HCT116 (cell line): ENCODE results near the gene MMP17. TPM values are rescaled to one million over a fixed set of nuclear protein-coding genes. Genes with fewer than 3 reads are reported as not detected.

Experiments used
- ATAC-seq: fragments of 200-7000 bp; cut with Tn5 transposase; 2 replicates; pipeline ENCODE4 v1.9.1; 2020; ENCODE audit warnings: mild to moderate bottlenecking, moderate library complexity
- BruUV-seq: library from RNA; stranded (reverse); fragments of 400-500 nt; replicated peaks from 2 replicates; lab custom pipeline; 2021; lab: Mats Ljungman, UMichigan
- CTCF ChIA-PET: fragments of 300-600 bp; sonication (Branson Sonifier 250); formaldehyde crosslinking; loops from one replicate; lab custom pipeline; 2021; ENCODE audit warnings: antibody characterized with exemption; lab: Charles Lee
- POLR2A ChIA-PET: fragments of 300-600, 350-600 bp; sonication (Branson Sonifier 250); formaldehyde crosslinking; loops from one replicate; lab custom pipeline; 2021; ENCODE audit warnings: antibody characterized with exemption; lab: Charles Lee
- RAD21 ChIA-PET, 2 experiments: fragments of 300-600 bp; sonication (Branson Sonifier 250); formaldehyde crosslinking; loops; one replicate each; lab custom pipeline; 2023; ENCODE audit warnings: low total read pairs in 2 of 2; ENCODE audit not compliant: uncharacterized antibody in 2 of 2, unreplicated experiment in 2 of 2, low non-redundant PET in 1 of 2; lab: Charles Lee
- DNase-seq: peaks from one replicate; pipeline ENCODE4 v3.0.0-alpha.2; 2010; ENCODE audit warnings: low read depth, low spot score
- H2AFZ ChIP-seq: fragments of 200-600 bp; shearing (Covaris generic), sonication (generic); 2 replicates; pipeline ENCODE4 v1.6.1; 2017; ENCODE audit warnings: low read depth, mixed run types, mixed read lengths, antibody characterized with exemption, low read length; ENCODE audit not compliant: poor library complexity, severe bottlenecking
- H3K27ac ChIP-seq: 2 replicates; pipeline ENCODE4 v1.5.1; 2012; ENCODE audit warnings: low read depth, low read length
- H3K27me3 ChIP-seq: fragments of 200-600 bp; sonication (generic); 2 replicates; pipeline ENCODE4 v1.6.1; 2016; ENCODE audit warnings: mixed run types, low read length, mixed read lengths; ENCODE audit not compliant: insufficient read depth
- H3K36me3 ChIP-seq, 2 experiments: fragments of 200-500 bp in 1 of 2; fragments of 200-600 bp in 1 of 2; sonication (Bioruptor generic) in 1 of 2; sonication (generic) in 1 of 2; 2 replicates each; pipeline versions ENCODE4 v1.5.1 to v1.6.1; 2014 to 2016; ENCODE audit warnings: low read length in 2 of 2, inconsistent platforms in 1 of 2, mixed read lengths in 1 of 2, mixed run types in 1 of 2; ENCODE audit not compliant: insufficient read depth in 2 of 2, control insufficient read depth in 1 of 2
- H3K4me1 ChIP-seq, 2 experiments: fragments of 200-600 bp in 1 of 2; sonication (generic) in 1 of 2; 2 replicates each; pipeline versions ENCODE4 v1.5.1 to v1.6.1; 2012 to 2017; ENCODE audit warnings: low read length in 2 of 2, inconsistent platforms in 1 of 2, mild to moderate bottlenecking in 1 of 2, mixed read lengths in 1 of 2, mixed run types in 1 of 2, moderate library complexity in 1 of 2; ENCODE audit not compliant: insufficient read depth in 2 of 2, control insufficient read depth in 1 of 2
- H3K4me2 ChIP-seq: fragments of 200-600 bp; sonication (generic); 2 replicates; pipeline ENCODE4 v1.6.1; 2017; ENCODE audit warnings: mixed run types, low read length, mixed read lengths
- H3K4me3 ChIP-seq, 2 experiments: fragments of 200-600 bp in 1 of 2; sonication (generic) in 1 of 2; replicated peaks in 1 of 2; 2 replicates each; pipeline ENCODE4 v1.5.1; 2011 to 2016; ENCODE audit warnings: low read length in 2 of 2, control low read depth in 1 of 2, low read depth in 1 of 2, mild to moderate bottlenecking in 1 of 2, mixed read lengths in 1 of 2, mixed run types in 1 of 2
- H3K79me2 ChIP-seq: fragments of 200-600 bp; sonication (generic); 2 replicates; pipeline ENCODE4 v1.6.1; 2017; ENCODE audit warnings: mild to moderate bottlenecking, mixed run types, low read length, moderate library complexity, mixed read lengths; ENCODE audit not compliant: insufficient read depth
- H3K9ac ChIP-seq: fragments of 200-600 bp; sonication (generic); 2 replicates; pipeline ENCODE4 v1.6.1; 2016; ENCODE audit warnings: low read length, mixed read lengths
- H3K9me2 ChIP-seq: fragments of 200-600 bp; sonication (generic), shearing (Covaris generic); 2 replicates; pipeline ENCODE4 v1.6.1; 2017; ENCODE audit warnings: mixed run types, mild to moderate bottlenecking, moderate library complexity; ENCODE audit not compliant: insufficient read depth
- H3K9me3 ChIP-seq, 2 experiments: fragments of 200-500 bp in 1 of 2; fragments of 200-600 bp in 1 of 2; sonication (Bioruptor generic) in 1 of 2; sonication (generic) in 1 of 2; 2 replicates each; pipeline ENCODE4 v1.6.1; 2014 to 2017; ENCODE audit warnings: low read length in 2 of 2, mixed read lengths in 2 of 2, inconsistent platforms in 1 of 2, low read depth in 1 of 2, mild to moderate bottlenecking in 1 of 2, mixed run types in 1 of 2, moderate library complexity in 1 of 2; ENCODE audit not compliant: control insufficient read depth in 1 of 2, insufficient read depth in 1 of 2
- H4K20me1 ChIP-seq: fragments of 200-600 bp; sonication (generic), shearing (Covaris generic); 2 replicates; pipeline ENCODE4 v1.6.1; 2017; ENCODE audit warnings: mixed run types, mild to moderate bottlenecking, moderate library complexity; ENCODE audit not compliant: insufficient read depth
- CEBPB ChIP-seq: IDR thresholded peaks from 2 replicates; pipeline ENCODE4 v1.6.1; 2012; ENCODE audit warnings: low read depth
- EGR1 ChIP-seq: IDR thresholded peaks from 2 replicates; pipeline ENCODE4 v1.6.1; 2012; ENCODE audit warnings: low read depth
- JUND ChIP-seq: IDR thresholded peaks from 2 replicates; pipeline ENCODE4 v1.6.1; 2012
- RAD21 ChIP-seq: IDR thresholded peaks from 2 replicates; pipeline ENCODE4 v1.6.1; 2012; ENCODE audit warnings: low read depth, mild to moderate bottlenecking
- SIN3A ChIP-seq: IDR thresholded peaks from 2 replicates; pipeline ENCODE4 v1.6.1; 2012; ENCODE audit warnings: low read depth
- SP1 ChIP-seq: IDR thresholded peaks from 2 replicates; pipeline ENCODE4 v1.6.1; 2012; ENCODE audit warnings: low read depth
- SRF ChIP-seq: IDR thresholded peaks from 2 replicates; pipeline ENCODE4 v1.6.1; 2012; ENCODE audit warnings: low read depth
- YY1 ChIP-seq: IDR thresholded peaks from 2 replicates; pipeline ENCODE4 v1.6.1; 2011; ENCODE audit warnings: low read length, low read depth, moderate library complexity, mild to moderate bottlenecking; ENCODE audit not compliant: insufficient replicate concordance; ENCODE audit errors: extremely low read depth
- ZFX ChIP-seq: fragments of 450-650 bp; IDR thresholded peaks from 2 replicates; pipeline ENCODE4 v1.6.1; 2017
- ZNF274 ChIP-seq: fragments of 200-500 bp; sonication (Bioruptor generic); IDR thresholded peaks from 2 replicates; pipeline ENCODE4 v1.6.1; 2014; ENCODE audit warnings: mild to moderate bottlenecking, low read depth, low read length, inconsistent platforms
- intact Hi-C: fragments of 100-400 bp; cut with micrococcal nuclease; formaldehyde crosslinking; loops from 2 replicates; pipeline ENCODE4 v1.10.0; 2022
- total RNA-seq: library from RNA; stranded (reverse); gene quantifications from one replicate; pipeline ENCODE4 v1.2.1, GENCODE V29; 2021; ENCODE audit not compliant: unreplicated experiment
- TF ChIP-seq, protein P1 (sequence below): IDR thresholded peaks from 2 replicates; pipeline ENCODE4 v1.6.1; 2011; ENCODE audit warnings: mild to moderate bottlenecking, low read length, moderate library complexity; ENCODE audit not compliant: insufficient replicate concordance; ENCODE audit errors: extremely low read depth
- TF ChIP-seq, protein P2 (sequence below): IDR thresholded peaks from 2 replicates; pipeline ENCODE4 v1.6.1; 2012; ENCODE audit warnings: low read depth

The MMP17 gene
- total RNA-seq, 1 experiment from 2014 or later = 14.3 TPM

DNA sequence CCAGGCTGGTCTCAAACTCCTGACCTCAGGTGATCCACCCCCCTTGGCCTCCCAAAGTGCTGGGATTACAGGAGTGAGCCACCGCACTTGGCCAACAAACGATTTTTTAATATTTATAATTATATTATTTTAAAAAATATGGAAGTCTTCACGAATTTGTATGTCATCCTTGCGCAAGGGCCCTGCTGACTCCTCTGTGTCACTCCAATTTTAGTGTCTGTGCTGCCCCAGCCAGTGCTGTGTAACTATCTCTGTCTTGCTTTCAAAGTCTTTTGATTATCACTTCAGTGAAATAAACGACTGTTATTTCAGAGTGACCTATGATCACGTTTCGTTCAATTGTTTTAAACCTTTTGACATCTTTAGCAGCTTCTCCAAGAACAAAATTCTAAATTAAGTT is 13.1 kb upstream of the MMP17 start:
- BruUV-seq = no TSS peak
- no peak overlapping the region for H3K9ac ChIP-seq
- intact Hi-C loops = no loop called here

More for the DNA sequence above, 13.1 kb upstream of the MMP17 start:
- ChIA-PET RAD21 (no interaction called here), CTCF (no interaction called here), POLR2A (no interaction called here)
- H3K4me2 ChIP-seq = no peak overlapping the region
- no peaks in the 10 kb centered on the region for H3K36me3 ChIP-seq
- no peaks in the 10 kb centered on the region for H3K4me1 ChIP-seq
- no peaks in the 10 kb centered on the region for H4K20me1 ChIP-seq
- no peaks in the 10 kb centered on the region for H3K79me2 ChIP-seq
- H3K9me3 ChIP-seq = no peaks in the 10 kb centered on the region
- no peak for TF ChIP-seq SP1
- TF ChIP-seq EGR1 = no peak
- TF ChIP-seq, protein P1, sequence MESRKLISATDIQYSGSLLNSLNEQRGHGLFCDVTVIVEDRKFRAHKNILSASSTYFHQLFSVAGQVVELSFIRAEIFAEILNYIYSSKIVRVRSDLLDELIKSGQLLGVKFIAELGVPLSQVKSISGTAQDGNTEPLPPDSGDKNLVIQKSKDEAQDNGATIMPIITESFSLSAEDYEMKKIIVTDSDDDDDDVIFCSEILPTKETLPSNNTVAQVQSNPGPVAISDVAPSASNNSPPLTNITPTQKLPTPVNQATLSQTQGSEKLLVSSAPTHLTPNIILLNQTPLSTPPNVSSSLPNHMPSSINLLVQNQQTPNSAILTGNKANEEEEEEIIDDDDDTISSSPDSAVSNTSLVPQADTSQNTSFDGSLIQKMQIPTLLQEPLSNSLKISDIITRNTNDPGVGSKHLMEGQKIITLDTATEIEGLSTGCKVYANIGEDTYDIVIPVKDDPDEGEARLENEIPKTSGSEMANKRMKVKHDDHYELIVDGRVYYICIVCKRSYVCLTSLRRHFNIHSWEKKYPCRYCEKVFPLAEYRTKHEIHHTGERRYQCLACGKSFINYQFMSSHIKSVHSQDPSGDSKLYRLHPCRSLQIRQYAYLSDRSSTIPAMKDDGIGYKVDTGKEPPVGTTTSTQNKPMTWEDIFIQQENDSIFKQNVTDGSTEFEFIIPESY = no peak
- no peak for TF ChIP-seq JUND
- no peak for TF ChIP-seq CEBPB
- TF ChIP-seq, protein P2, sequence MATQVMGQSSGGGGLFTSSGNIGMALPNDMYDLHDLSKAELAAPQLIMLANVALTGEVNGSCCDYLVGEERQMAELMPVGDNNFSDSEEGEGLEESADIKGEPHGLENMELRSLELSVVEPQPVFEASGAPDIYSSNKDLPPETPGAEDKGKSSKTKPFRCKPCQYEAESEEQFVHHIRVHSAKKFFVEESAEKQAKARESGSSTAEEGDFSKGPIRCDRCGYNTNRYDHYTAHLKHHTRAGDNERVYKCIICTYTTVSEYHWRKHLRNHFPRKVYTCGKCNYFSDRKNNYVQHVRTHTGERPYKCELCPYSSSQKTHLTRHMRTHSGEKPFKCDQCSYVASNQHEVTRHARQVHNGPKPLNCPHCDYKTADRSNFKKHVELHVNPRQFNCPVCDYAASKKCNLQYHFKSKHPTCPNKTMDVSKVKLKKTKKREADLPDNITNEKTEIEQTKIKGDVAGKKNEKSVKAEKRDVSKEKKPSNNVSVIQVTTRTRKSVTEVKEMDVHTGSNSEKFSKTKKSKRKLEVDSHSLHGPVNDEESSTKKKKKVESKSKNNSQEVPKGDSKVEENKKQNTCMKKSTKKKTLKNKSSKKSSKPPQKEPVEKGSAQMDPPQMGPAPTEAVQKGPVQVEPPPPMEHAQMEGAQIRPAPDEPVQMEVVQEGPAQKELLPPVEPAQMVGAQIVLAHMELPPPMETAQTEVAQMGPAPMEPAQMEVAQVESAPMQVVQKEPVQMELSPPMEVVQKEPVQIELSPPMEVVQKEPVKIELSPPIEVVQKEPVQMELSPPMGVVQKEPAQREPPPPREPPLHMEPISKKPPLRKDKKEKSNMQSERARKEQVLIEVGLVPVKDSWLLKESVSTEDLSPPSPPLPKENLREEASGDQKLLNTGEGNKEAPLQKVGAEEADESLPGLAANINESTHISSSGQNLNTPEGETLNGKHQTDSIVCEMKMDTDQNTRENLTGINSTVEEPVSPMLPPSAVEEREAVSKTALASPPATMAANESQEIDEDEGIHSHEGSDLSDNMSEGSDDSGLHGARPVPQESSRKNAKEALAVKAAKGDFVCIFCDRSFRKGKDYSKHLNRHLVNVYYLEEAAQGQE = no peak
- TF ChIP-seq YY1 = no peak
- no peak for TF ChIP-seq ZFX
- no peak for TF ChIP-seq SRF
- no peak for TF ChIP-seq RAD21
- no peak for TF ChIP-seq SIN3A
- TF ChIP-seq ZNF274 = no peak
- TF ChIP-seq, all 23 proteins: peak for 0
- H2AFZ ChIP-seq = no peak overlapping the region
- DNase-seq (no peak), ATAC-seq (no peak)
- no peak overlapping the region for H3K27ac ChIP-seq
- no peaks in the 10 kb centered on the region for H3K9me2 ChIP-seq
- H3K4me3 ChIP-seq = no peak overlapping the region
- H3K27me3 ChIP-seq = no peaks in the 10 kb centered on the region
